Endothelial cell of umbilical vein (primary cell): ENCODE results near the gene LTBP1. TPM values are rescaled to one million over a fixed set of nuclear protein-coding genes. Genes with fewer than 3 reads are reported as not detected.

Experiments used
- BruUV-seq: library from RNA; stranded (reverse); fragments of 400-500 nt; replicated peaks from 2 replicates; lab custom pipeline; 2021; lab: Mats Ljungman, UMichigan
- CTCF ChIA-PET: fragments of 300-600, 350-600 bp; sonication (Branson Sonifier 250); formaldehyde crosslinking; loops from one replicate; lab custom pipeline; 2021; ENCODE audit warnings: antibody characterized with exemption, inconsistent platforms; lab: Charles Lee
- POLR2A ChIA-PET: fragments of 300-600, 350-600 bp; sonication (Branson Sonifier 250); formaldehyde crosslinking; loops from one replicate; lab custom pipeline; 2021; ENCODE audit warnings: antibody characterized with exemption, inconsistent platforms; lab: Charles Lee
- DNase-seq: peaks from one replicate; pipeline ENCODE4 v3.0.0-alpha.2; 2011; ENCODE audit warnings: low read depth, low spot score
- FAIRE-seq: peaks from 2 replicates; lab custom pipeline; 2011; peaks lifted over from hg19 to GRCh38; lab: Jason Lieb, UNC
- H2AFZ ChIP-seq: 2 replicates; pipeline ENCODE4 v1.6.0; 2012; ENCODE audit warnings: low read depth, low read length, control low read depth, inconsistent platforms
- H3K27ac ChIP-seq: 2 replicates; pipeline ENCODE4 v1.5.1; 2011; ENCODE audit warnings: low read depth, mild to moderate bottlenecking, control low read depth, low read length, moderate library complexity; ENCODE audit not compliant: insufficient read depth
- H3K27me3 ChIP-seq, 2 experiments: 2 replicates each; pipeline versions ENCODE4 v1.6.0 to v1.6.1; 2011; ENCODE audit warnings: low read length in 2 of 2, mixed read lengths in 1 of 2; ENCODE audit not compliant: control insufficient read depth in 2 of 2, insufficient read depth in 2 of 2
- H3K36me3 ChIP-seq, 2 experiments: 2 replicates in 1 of 2; 3 replicates in 1 of 2; pipeline ENCODE4 v1.5.1; 2011; ENCODE audit warnings: low read length in 2 of 2, mild to moderate bottlenecking in 1 of 2, moderate library complexity in 1 of 2; ENCODE audit not compliant: control insufficient read depth in 2 of 2, insufficient read depth in 2 of 2; ENCODE audit errors: extremely low read depth in 1 of 2
- H3K4me1 ChIP-seq: 3 replicates; pipeline ENCODE4 v1.5.1; 2011; ENCODE audit warnings: mild to moderate bottlenecking, low read length; ENCODE audit not compliant: control insufficient read depth, insufficient read depth; ENCODE audit errors: extremely low read depth
- H3K4me2 ChIP-seq: 2 replicates; pipeline ENCODE4 v1.6.1; 2011; ENCODE audit warnings: low read length, control low read depth, mixed read lengths; ENCODE audit not compliant: insufficient read depth
- H3K4me3 ChIP-seq, 3 experiments: fragments of 200-600 bp in 1 of 3; sonication (generic), shearing (Covaris generic) in 1 of 3; replicated peaks in 1 of 3; 2 replicates each; pipeline ENCODE4 v1.5.1; 2011 to 2016; ENCODE audit warnings: control low read depth in 3 of 3, low read length in 3 of 3, mild to moderate bottlenecking in 2 of 3, inconsistent platforms in 1 of 3, low read depth in 1 of 3, moderate library complexity in 1 of 3; ENCODE audit not compliant: insufficient read depth in 1 of 3
- H3K79me2 ChIP-seq: 2 replicates; pipeline ENCODE4 v1.6.0; 2012; ENCODE audit warnings: low read length, inconsistent platforms; ENCODE audit not compliant: control insufficient read depth, insufficient read depth
- H3K9ac ChIP-seq: replicated peaks from 2 replicates; pipeline ENCODE3; 2011; ENCODE audit warnings: low read length, control low read depth; ENCODE audit not compliant: insufficient read depth; ENCODE audit errors: extremely low read depth
- H3K9me1 ChIP-seq: replicated peaks from 3 replicates; pipeline ENCODE4 v1.6.0; 2011; ENCODE audit warnings: mild to moderate bottlenecking, low read length; ENCODE audit not compliant: control insufficient read depth, insufficient read depth; ENCODE audit errors: extremely low read depth
- H3K9me3 ChIP-seq: replicated peaks from 2 replicates; pipeline ENCODE4 v1.5.1; 2012; ENCODE audit warnings: low read length, inconsistent platforms; ENCODE audit not compliant: control insufficient read depth, insufficient read depth
- H4K20me1 ChIP-seq: replicated peaks from 2 replicates; pipeline ENCODE3; 2011; ENCODE audit warnings: mild to moderate bottlenecking, low read length; ENCODE audit not compliant: control insufficient read depth, insufficient read depth; ENCODE audit errors: extremely low read depth
- CTCF ChIP-seq, 2 donors: IDR thresholded peaks; 1 replicate in 1 of 2; 2 replicates in 1 of 2; pipeline ENCODE4 v1.5.1; 2011; ENCODE audit warnings: low read length in 2 of 2, mild to moderate bottlenecking in 2 of 2, moderate library complexity in 2 of 2, control low read depth in 1 of 2, inconsistent platforms in 1 of 2, low read depth in 1 of 2; ENCODE audit not compliant: insufficient read depth in 1 of 2; ENCODE audit errors: extremely low read depth in 1 of 2
- EZH2 ChIP-seq: IDR thresholded peaks from 2 replicates; pipeline ENCODE4 v1.6.1; 2012; ENCODE audit warnings: borderline replicate concordance, low read depth, mild to moderate bottlenecking, moderate library complexity, low read length, inconsistent platforms; ENCODE audit not compliant: severe bottlenecking
- FOS ChIP-seq: IDR thresholded peaks from 2 replicates; pipeline ENCODE4 v1.6.1; 2011; ENCODE audit warnings: mild to moderate bottlenecking, low read length, moderate library complexity, borderline replicate concordance; ENCODE audit not compliant: insufficient read depth
- GATA2 ChIP-seq: IDR thresholded peaks from 2 replicates; pipeline ENCODE4 v1.7.0; 2011; ENCODE audit warnings: low read depth, mild to moderate bottlenecking, moderate library complexity, mixed read lengths, low read length; ENCODE audit not compliant: insufficient read length, insufficient read depth
- JUN ChIP-seq: IDR thresholded peaks from 2 replicates; pipeline ENCODE4 v1.6.1; 2011; ENCODE audit warnings: borderline replicate concordance, low read depth; ENCODE audit not compliant: insufficient read length, insufficient read depth
- MYC ChIP-seq: IDR thresholded peaks from one replicate; pipeline ENCODE4 v1.6.1; 2011; ENCODE audit warnings: mild to moderate bottlenecking, low read depth, low read length
- POLR2A ChIP-seq: IDR thresholded peaks from 2 replicates; pipeline ENCODE4 v1.6.1; 2012; ENCODE audit warnings: low read depth, mild to moderate bottlenecking, control low read depth, low read length
- POLR2AphosphoS5 ChIP-seq: IDR thresholded peaks from 2 replicates; pipeline ENCODE4 v1.6.1; 2012; ENCODE audit warnings: low read depth, mild to moderate bottlenecking, control low read depth, low read length, moderate library complexity; ENCODE audit not compliant: insufficient read depth
- dilution Hi-C: fragments of 300-500 bp; cut with MboI; formaldehyde crosslinking; loops from one replicate; pipeline ENCODE4 v1.15.0; 2019; ENCODE audit warnings: low sequenced_read_pairs; ENCODE audit not compliant: extremely low pct_ligation_motif_present
- intact Hi-C: fragments of 100-400 bp; cut with micrococcal nuclease; formaldehyde crosslinking; loops from one replicate; pipeline ENCODE4 v1.10.0; 2022
- polyA plus RNA-seq, 4 experiments: library from polyadenylated mRNA; depleted of rRNA in 3 of 4; stranded (reverse) in 3 of 4; unstranded in 1 of 4; fragments of >200 nt; gene quantifications; 2 replicates each; pipeline versions ENCODE4 v1.2.1 to v1.2.3, GENCODE V29; 2011 to 2012; ENCODE audit warnings: missing spikeins in 1 of 4
- total RNA-seq: library from RNA; stranded (reverse); gene quantifications from 2 replicates; pipeline ENCODE4 v1.2.3, GENCODE V29; 2021
- TF ChIP-seq, protein P1 (sequence below): IDR thresholded peaks from 2 replicates; pipeline ENCODE4 v1.6.1; 2011; ENCODE audit not compliant: insufficient read depth, insufficient read length

The LTBP1 gene
- total and polyA plus RNA-seq, 2 donors (not counting 3 experiments of a cell fraction or from before 2014, with no cell fraction given): 57.4 to 68.2 TPM

DNA sequence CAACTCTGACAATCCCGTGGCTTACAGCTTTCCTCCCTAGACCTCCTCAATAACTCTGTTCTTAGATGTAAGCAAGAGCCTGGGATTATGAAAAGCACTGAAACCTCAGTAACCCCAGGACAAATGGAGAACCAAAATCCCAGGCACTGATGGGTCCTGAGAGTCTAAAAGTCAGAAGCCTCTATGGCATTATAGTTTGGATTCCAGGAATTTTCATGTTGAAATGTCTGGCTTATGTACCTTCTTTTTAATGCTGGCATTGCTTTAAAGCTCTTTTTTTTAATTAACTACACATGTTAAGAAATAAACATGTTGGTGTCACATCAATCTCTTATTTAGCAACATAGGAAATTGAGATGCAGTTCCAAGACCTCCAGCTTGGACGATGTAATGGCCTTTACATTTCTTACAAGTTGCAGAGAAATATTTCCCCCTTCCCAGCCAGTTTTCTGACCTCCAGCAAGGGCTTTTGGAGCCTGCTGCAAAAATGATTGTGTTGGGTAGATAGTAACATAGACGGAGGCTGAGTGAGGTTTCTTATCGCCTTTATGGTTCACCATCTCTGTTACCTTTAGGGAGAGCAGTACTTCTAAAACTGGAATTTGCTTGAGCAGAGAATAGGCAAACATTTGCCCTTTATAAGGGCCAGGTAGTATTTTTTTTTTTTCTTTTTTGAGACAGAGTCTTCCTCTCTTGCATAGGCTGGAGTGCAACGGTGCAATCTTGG is 444.9 kb downstream of the LTBP1 start:
- Histone ChIP-seq H2AFZ (no peak overlapping the region), H3K36me3 (no peaks in the 10 kb centered on the region), H3K79me2 (no peaks in the 10 kb centered on the region), H3K9me1 (no peaks in the 10 kb centered on the region), H3K9ac (no peak overlapping the region), H3K4me3 (no peak overlapping the region), H3K4me1 (no peaks in the 10 kb centered on the region), H3K27me3 (no peaks in the 10 kb centered on the region), H3K27ac (no peak overlapping the region), H4K20me1 (no peaks in the 10 kb centered on the region), H3K9me3 (no peaks in the 10 kb centered on the region), H3K4me2 (no peak overlapping the region)
- intact Hi-C loops: no loop called here
- ChIA-PET POLR2A (no interaction called here), CTCF (interaction anchor here (0.8 to 1.9 kb wide), 2 partner anchors 10 to 192 kb away, joined by 3 to 4 read pairs; no protein-coding TSS in a partner anchor)
- no TSS peak for BruUV-seq
- DNase-seq (no peak), FAIRE-seq (no peak)
- TF ChIP-seq POLR2AphosphoS5 (no peak), JUN (no peak), POLR2A (no peak), EZH2 (no peak), CTCF (IDR thresholded peaks at IDR 0.05; ENCODE audit: extremely low read depth in 1 of 2, insufficient read depth in 1 of 2, low read depth in 1 of 2, low read length in 2 of 2) (no peak), GATA2 (no peak), FOS (no peak), MYC (no peak)
- TF ChIP-seq, protein P1, sequence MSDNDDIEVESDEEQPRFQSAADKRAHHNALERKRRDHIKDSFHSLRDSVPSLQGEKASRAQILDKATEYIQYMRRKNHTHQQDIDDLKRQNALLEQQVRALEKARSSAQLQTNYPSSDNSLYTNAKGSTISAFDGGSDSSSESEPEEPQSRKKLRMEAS: no peak
- dilution Hi-C loops: no loop called here
